ENCODE results near the gene STUM. TPM values are rescaled to one million over a fixed set of nuclear protein-coding genes. Genes with fewer than 3 reads are reported as not detected.

Gene STUM
- polyA plus RNA-seq, 1 of the 3 experiments (the other 2 are of a cell fraction), result not detected

DNA sequence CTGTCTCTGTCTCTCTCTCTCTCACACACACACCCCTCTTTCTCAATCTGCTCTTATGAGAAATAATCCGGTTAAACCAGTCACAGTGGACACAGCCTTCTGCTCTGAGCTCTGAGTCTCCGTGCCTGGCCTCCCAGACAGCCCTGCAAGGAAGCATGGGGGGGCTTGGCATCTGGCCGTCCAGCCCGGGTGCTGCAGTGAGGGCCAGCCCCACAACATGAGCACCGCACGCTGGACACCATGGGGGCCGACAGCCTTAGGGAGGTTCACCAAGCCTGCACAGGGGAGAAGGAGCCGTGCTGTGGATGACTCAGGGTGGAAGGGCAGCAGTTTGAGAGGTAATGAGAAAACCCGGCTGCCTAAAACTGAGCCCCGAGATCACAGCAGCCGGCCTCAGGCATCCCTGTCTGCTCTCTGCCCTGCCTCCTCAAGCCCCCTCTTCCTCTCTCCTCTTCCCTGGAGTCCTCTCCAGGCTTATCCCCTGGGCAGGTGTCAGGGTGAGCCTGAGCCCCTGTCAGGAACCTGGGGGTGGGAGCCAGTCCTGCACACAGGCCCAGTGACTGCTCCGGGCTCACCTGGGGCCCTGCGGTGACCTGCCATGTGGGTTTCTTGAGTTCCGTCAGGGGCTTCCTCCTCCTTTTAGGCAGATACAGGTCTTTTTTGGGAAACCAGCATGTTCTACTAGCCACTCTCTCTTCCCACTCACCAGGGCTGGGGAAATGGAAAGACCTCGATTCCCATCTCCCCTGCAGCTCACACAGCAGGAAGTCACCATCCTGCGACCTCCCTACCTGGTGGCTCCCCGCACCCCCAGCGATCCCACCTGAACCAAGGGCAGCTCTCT is 97.7 kb downstream of the STUM start (continued):
- TF ChIP-seq, protein P1, sequence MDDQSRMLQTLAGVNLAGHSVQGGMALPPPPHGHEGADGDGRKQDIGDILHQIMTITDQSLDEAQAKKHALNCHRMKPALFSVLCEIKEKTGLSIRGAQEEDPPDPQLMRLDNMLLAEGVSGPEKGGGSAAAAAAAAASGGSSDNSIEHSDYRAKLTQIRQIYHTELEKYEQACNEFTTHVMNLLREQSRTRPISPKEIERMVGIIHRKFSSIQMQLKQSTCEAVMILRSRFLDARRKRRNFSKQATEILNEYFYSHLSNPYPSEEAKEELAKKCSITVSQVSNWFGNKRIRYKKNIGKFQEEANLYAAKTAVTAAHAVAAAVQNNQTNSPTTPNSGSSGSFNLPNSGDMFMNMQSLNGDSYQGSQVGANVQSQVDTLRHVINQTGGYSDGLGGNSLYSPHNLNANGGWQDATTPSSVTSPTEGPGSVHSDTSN (IDR thresholded peaks at IDR 0.05), result no peak
- TF ChIP-seq GATA2 (CRISPR knock-in tag; IDR thresholded peaks at IDR 0.05), result no peak
- no peak for TF ChIP-seq MEF2A (IDR thresholded peaks at IDR 0.05; ENCODE audit: borderline replicate concordance, low read depth)
- TF ChIP-seq NFIC (IDR thresholded peaks at IDR 0.05; ENCODE audit: borderline replicate concordance), result no peak
- TF ChIP-seq SMC3 (IDR thresholded peaks at IDR 0.05; ENCODE audit: low read depth, low read length), result no peak
- no peak for TF ChIP-seq EZH2phosphoT487 (IDR thresholded peaks at IDR 0.05; ENCODE audit: borderline replicate concordance, low read depth)
- TF ChIP-seq, protein P2, sequence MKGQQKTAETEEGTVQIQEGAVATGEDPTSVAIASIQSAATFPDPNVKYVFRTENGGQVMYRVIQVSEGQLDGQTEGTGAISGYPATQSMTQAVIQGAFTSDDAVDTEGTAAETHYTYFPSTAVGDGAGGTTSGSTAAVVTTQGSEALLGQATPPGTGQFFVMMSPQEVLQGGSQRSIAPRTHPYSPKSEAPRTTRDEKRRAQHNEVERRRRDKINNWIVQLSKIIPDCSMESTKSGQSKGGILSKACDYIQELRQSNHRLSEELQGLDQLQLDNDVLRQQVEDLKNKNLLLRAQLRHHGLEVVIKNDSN (IDR thresholded peaks at IDR 0.05; ENCODE audit: borderline replicate concordance, low read depth), result no peak
- TF ChIP-seq, protein P3, sequence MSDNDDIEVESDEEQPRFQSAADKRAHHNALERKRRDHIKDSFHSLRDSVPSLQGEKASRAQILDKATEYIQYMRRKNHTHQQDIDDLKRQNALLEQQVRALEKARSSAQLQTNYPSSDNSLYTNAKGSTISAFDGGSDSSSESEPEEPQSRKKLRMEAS (IDR thresholded peaks at IDR 0.05; ENCODE audit: low read depth), result no peak

DNA sequence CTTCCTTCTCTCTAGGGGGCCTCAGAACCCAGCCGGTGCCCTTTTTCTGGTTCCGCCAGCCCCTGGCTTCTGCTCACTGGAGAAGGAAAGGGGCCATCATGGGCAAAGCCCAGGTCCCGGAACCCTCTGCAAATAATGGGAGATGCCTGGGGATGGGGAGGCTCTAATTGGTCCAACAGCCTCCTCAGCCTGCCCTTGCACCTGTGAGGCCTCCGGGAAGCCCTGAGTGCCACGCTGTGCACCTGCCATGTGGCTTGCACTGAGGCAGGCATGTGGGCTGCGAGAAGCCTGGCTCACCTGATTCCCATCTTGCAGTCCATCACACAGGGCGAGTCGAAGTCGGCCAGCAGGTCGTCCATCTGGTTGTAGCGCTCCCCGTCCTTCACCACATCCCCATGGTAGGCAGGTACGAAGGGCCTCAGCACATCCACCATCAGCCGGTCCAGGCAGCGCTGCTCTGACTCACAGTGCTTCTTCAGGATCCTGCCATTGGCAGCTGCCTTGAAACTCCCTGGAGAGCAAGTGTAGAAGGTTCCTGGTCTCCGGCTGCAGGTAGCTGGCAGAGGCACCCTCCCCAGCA is 98.4 kb downstream of the STUM start:
- Histone ChIP-seq H3K36me3 (replicated peaks in 1 of 2; ENCODE audit: control insufficient read depth in 1 of 2, insufficient read depth in 2 of 2, low read length in 1 of 2) (no peaks in the 10 kb centered on the region), H3K79me2 (ENCODE audit: insufficient read depth) (no peaks in the 10 kb centered on the region), H3K9me3 (no peaks in the 10 kb centered on the region), H3K4me2 (no peak overlapping the region), H4K20me1 (ENCODE audit: insufficient read depth) (no peaks in the 10 kb centered on the region), H3K4me3 (ENCODE audit: low read depth in 2 of 2, low read length in 1 of 2) (no peak overlapping the region), H2AFZ (ENCODE audit: low read depth) (no peak overlapping the region), H3K9me2 (no peaks in the 10 kb centered on the region), H3K9ac (no peak overlapping the region), H3K4me1 (ENCODE audit: control insufficient read depth in 1 of 2, insufficient read depth in 2 of 2, low read depth in 1 of 2, low read length in 1 of 2) (no peaks in the 10 kb centered on the region; a peak in 1 of 4 replicates), H3F3A (replicated peaks; ENCODE audit: insufficient read depth) (no peaks in the 10 kb centered on the region), H3K27me3 (ENCODE audit: insufficient read depth) (no peaks in the 10 kb centered on the region), H3K27ac (ENCODE audit: low read depth in 2 of 2, low read length in 1 of 2) (no peak overlapping the region)
- WGBS (ENCODE audit: low lambda C conversion rate), result 85% methylated on average over 8 of the region's 16 CpGs
- POLR2A ChIA-PET, result no interaction called here
- DNase-seq, result no peak
- TF ChIP-seq YY1 (IDR thresholded peaks at IDR 0.05; ENCODE audit: low read depth), result no peak
- TF ChIP-seq MXI1 (IDR thresholded peaks at IDR 0.05; ENCODE audit: low read depth, low read length), result no peak
- TF ChIP-seq, protein P4, sequence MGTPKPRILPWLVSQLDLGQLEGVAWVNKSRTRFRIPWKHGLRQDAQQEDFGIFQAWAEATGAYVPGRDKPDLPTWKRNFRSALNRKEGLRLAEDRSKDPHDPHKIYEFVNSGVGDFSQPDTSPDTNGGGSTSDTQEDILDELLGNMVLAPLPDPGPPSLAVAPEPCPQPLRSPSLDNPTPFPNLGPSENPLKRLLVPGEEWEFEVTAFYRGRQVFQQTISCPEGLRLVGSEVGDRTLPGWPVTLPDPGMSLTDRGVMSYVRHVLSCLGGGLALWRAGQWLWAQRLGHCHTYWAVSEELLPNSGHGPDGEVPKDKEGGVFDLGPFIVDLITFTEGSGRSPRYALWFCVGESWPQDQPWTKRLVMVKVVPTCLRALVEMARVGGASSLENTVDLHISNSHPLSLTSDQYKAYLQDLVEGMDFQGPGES (IDR thresholded peaks at IDR 0.05; ENCODE audit: low read depth, low read length), result no peak
- TF ChIP-seq FOSL2 (IDR thresholded peaks at IDR 0.05; ENCODE audit: borderline replicate concordance, low read depth), result no peak
- no peak for TF ChIP-seq CHD2 (IDR thresholded peaks at IDR 0.05; ENCODE audit: low read length, partially characterized antibody)
- TF ChIP-seq GATA2 (CRISPR knock-in tag; IDR thresholded peaks at IDR 0.05), result no peak
- TF ChIP-seq, protein P5, sequence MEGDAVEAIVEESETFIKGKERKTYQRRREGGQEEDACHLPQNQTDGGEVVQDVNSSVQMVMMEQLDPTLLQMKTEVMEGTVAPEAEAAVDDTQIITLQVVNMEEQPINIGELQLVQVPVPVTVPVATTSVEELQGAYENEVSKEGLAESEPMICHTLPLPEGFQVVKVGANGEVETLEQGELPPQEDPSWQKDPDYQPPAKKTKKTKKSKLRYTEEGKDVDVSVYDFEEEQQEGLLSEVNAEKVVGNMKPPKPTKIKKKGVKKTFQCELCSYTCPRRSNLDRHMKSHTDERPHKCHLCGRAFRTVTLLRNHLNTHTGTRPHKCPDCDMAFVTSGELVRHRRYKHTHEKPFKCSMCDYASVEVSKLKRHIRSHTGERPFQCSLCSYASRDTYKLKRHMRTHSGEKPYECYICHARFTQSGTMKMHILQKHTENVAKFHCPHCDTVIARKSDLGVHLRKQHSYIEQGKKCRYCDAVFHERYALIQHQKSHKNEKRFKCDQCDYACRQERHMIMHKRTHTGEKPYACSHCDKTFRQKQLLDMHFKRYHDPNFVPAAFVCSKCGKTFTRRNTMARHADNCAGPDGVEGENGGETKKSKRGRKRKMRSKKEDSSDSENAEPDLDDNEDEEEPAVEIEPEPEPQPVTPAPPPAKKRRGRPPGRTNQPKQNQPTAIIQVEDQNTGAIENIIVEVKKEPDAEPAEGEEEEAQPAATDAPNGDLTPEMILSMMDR (IDR thresholded peaks at IDR 0.05), result no peak
- no peak for TF ChIP-seq FOXJ3 (CRISPR knock-in tag; IDR thresholded peaks at IDR 0.05)
- TF ChIP-seq, protein P6, sequence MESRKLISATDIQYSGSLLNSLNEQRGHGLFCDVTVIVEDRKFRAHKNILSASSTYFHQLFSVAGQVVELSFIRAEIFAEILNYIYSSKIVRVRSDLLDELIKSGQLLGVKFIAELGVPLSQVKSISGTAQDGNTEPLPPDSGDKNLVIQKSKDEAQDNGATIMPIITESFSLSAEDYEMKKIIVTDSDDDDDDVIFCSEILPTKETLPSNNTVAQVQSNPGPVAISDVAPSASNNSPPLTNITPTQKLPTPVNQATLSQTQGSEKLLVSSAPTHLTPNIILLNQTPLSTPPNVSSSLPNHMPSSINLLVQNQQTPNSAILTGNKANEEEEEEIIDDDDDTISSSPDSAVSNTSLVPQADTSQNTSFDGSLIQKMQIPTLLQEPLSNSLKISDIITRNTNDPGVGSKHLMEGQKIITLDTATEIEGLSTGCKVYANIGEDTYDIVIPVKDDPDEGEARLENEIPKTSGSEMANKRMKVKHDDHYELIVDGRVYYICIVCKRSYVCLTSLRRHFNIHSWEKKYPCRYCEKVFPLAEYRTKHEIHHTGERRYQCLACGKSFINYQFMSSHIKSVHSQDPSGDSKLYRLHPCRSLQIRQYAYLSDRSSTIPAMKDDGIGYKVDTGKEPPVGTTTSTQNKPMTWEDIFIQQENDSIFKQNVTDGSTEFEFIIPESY (IDR thresholded peaks at IDR 0.05; ENCODE audit: borderline replicate concordance, low read depth), result no peak
- no peak for TF ChIP-seq SMC3 (IDR thresholded peaks at IDR 0.05; ENCODE audit: low read depth, low read length)
- TF ChIP-seq EP300 (IDR thresholded peaks at IDR 0.05; ENCODE audit: borderline replicate concordance in 1 of 2, low read depth in 1 of 2, low read length in 1 of 2), result no peak
- CTCF ChIA-PET, result interaction anchor here (0.5 to 1.1 kb wide), 2 partner anchors 12 to 664 kb away, joined by 3 read pairs; no protein-coding TSS in a partner anchor
